Measurements from ENCODE around the gene PINLYP.
"Not testable (repeated sequence)": the region's sequence is repeated elsewhere in the genome, so short reads cannot be mapped to it uniquely, and the experiment has no call there.

PINLYP gene

DNA sequence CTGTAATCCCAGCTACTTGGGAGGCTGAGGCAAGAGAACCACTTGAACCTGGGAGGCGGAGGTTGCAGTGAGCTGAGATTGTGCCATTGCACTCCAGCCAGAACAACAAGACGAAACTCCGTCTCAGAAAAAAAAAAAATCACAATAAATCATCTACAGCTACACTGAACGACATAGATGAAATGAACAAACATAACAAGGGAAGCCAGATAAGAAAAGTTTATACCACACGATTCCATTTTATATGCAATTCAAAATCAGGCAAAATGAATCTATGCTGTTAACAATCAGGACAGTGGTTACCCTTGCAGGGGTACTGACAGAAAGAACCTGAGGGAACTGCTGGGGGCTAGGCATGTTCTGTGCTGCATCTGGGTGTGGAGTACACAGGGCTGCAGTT, 5.9 kb upstream of the PINLYP start:
- H3K27me3 ChIP-seq (ENCODE audit: control insufficient read depth, insufficient read depth, low read length): no peaks in the 10 kb centered on the region
- no peak overlapping the region for H3K4me3 ChIP-seq (ENCODE audit: low read length)
- H3K27ac ChIP-seq (ENCODE audit: low read length): no peak overlapping the region
- no peaks in the 10 kb centered on the region for H3K9me3 ChIP-seq (ENCODE audit: control insufficient read depth, low read depth, low read length)
- peaks cover 2% of the 10 kb centered on the region for H3K4me1 ChIP-seq (ENCODE audit: control insufficient read depth, low read depth, low read length)
- H3K36me3 ChIP-seq (ENCODE audit: control insufficient read depth, low read depth, low read length): no peaks in the 10 kb centered on the region
- no peak overlapping the region for H3K9ac ChIP-seq (ENCODE audit: low read length)

DNA sequence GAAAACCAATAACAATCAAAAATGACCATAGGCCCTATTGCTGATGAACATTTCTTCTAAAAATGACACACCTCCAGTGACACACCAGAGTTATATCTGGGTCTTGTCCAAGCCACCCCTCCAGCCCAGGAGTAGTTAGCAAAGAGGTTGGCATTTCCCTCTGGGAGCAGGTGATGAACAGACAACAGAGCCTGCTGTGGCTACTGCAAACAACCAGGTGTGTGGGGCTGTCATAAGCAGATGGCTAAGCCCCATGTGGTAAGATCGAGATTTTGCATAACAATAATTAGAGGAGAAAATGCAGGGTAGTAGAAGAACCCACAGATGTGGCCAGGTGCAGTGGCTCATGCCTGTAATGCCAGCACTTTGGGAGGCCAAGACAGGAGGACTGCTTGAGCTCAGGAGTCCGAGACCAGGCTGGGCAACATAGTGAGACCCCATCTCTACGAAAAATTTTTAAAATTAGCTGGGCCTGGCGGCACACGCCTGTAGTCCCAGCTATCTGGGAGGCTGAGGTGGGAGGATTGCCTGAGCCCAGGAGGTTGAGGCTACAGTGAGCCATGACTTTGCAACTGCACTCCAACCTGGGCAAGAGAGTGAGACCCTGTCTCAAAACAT, 5.3 kb upstream of the PINLYP start:
- H3K9ac ChIP-seq (ENCODE audit: low read length): no peak overlapping the region
- H3K27ac ChIP-seq (ENCODE audit: low read length): no peak overlapping the region
- H3K4me3 ChIP-seq (ENCODE audit: low read length): no peak overlapping the region
- peaks cover 3% of the 10 kb centered on the region for H3K4me1 ChIP-seq (ENCODE audit: control insufficient read depth, low read depth, low read length)
- no peaks in the 10 kb centered on the region for H3K9me3 ChIP-seq (ENCODE audit: control insufficient read depth, low read depth, low read length)
- no peaks in the 10 kb centered on the region for H3K27me3 ChIP-seq (ENCODE audit: control insufficient read depth, insufficient read depth, low read length)
- no peaks in the 10 kb centered on the region for H3K36me3 ChIP-seq (ENCODE audit: control insufficient read depth, low read depth, low read length)

DNA sequence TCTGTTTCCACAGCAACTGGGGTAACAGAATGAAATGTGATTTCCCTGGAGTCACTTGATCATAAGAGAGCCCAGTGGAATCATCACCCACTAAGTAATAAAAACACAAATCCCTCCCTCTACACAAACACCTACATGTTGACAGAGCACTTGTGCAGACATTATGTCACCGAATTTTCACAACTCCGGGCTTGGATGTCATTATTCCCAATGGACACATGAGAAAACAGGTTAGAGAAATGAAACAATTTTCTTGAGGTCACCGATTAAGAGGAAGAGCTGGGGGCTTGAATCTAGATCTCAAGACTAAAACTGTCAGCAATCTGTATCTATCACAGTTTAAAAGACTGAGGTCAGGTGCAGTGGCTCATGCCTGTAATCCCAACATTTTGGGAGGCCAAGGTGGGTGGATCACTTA, 3.4 kb upstream of the PINLYP start:
- Histone ChIP-seq H3K9me3 (ENCODE audit: control insufficient read depth, low read depth, low read length) (no peaks in the 10 kb centered on the region), H3K36me3 (ENCODE audit: control insufficient read depth, low read depth, low read length) (no peaks in the 10 kb centered on the region), H3K9ac (ENCODE audit: low read length) (no peak overlapping the region), H3K4me1 (ENCODE audit: control insufficient read depth, low read depth, low read length) (peaks cover 9% of the 10 kb centered on the region), H3K27me3 (ENCODE audit: control insufficient read depth, insufficient read depth, low read length) (no peaks in the 10 kb centered on the region), H3K4me3 (ENCODE audit: low read length) (no peak overlapping the region), H3K27ac (ENCODE audit: low read length) (no peak overlapping the region)

DNA sequence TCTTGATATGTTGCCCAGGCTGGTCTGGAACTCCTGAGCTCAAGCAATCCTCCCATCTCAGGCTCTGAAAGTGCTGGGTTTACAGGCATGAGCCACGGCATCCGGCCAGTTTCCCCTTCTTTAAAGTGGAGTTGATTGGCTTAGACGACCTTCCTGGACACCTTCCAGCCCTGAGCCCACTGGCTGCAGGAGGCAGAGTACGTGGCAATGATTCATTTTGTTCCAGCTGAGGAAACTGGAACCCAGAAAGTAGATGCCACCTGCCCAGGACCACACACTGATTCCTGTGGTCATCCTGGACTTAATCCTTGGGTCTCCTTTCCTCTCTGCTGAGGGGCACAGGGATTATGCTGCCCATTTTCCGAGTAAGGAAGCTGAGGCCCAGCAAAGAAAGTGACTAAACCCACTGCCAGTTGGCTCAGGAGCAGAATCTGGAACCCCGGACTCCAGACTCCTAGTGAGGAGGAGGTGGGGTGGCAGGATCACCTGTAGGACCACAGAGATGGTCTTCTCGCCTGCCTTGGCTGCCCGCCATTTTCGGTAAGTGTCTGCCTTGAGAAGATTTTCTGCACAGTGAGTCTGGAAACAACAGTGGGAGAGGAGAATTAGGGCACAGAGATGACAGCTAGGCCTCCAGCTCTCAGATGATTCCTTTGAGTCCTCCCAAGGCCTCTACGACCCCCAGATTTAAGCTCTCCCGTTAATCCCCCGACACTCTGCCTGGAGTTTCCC, 1.0 kb upstream of the PINLYP start:
- no peaks in the 10 kb centered on the region for H3K36me3 ChIP-seq (ENCODE audit: control insufficient read depth, low read depth, low read length)
- peak overlapping the region; percentile 95 for H3K9ac ChIP-seq (ENCODE audit: low read length)
- H3K4me1 ChIP-seq (ENCODE audit: control insufficient read depth, low read depth, low read length): peaks cover 9% of the 10 kb centered on the region
- no peaks in the 10 kb centered on the region for H3K27me3 ChIP-seq (ENCODE audit: control insufficient read depth, insufficient read depth, low read length)
- peak overlapping the region; percentile 99 for H3K4me3 ChIP-seq (ENCODE audit: low read length)
- H3K9me3 ChIP-seq (ENCODE audit: control insufficient read depth, low read depth, low read length): no peaks in the 10 kb centered on the region
- peak overlapping the region; percentile 82 for H3K27ac ChIP-seq (ENCODE audit: low read length)

DNA sequence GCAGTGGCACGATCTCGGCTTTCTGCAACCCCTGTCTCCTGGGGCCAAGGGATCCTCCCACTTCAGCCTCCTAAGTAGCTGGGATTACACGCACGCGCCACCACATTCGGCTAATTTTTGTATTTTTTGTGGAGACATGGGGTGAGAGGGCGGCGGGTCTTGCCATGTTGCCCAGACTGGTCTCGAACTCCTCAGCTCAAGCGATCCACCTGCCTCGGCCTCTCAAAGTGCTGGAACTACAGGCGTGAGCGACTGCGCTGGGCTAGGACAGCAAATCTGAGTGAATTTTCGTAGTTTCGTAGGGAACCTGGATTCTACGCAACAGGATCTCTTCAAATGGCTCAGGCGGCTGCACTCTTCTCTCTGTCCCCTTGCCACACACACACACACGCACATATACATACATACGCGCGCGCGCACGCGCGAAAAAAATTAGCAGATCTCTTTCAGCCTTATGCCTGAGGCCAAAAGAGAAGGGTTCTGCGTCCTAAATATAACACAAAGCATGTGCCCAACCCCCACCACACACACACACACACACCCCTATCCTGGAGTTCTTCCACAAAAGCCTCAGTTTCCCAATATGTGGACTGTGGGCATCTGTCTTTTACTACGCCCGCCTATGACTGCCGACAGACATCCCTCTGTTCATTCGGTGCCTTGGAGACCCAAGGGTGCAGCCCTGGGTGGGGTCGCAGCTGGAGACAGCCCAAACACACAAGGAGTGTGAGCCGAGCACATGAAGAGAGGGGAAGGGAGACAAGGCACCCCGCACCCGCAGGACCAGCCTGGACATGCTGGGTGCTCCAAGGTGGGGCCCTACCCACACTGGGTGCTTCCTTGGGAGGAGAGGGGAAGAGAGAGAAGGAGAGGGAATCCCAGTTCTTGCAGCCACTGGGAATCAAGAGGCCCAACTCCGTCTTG, 616 bp downstream of the PINLYP start:
- Histone ChIP-seq H3K4me1 (ENCODE audit: control insufficient read depth, low read depth, low read length) (peaks cover 12% of the 10 kb centered on the region), H3K27ac (ENCODE audit: low read length) (peak overlapping the region; percentile 86), H3K4me3 (ENCODE audit: low read length) (peak overlapping the region; percentile 52)

DNA sequence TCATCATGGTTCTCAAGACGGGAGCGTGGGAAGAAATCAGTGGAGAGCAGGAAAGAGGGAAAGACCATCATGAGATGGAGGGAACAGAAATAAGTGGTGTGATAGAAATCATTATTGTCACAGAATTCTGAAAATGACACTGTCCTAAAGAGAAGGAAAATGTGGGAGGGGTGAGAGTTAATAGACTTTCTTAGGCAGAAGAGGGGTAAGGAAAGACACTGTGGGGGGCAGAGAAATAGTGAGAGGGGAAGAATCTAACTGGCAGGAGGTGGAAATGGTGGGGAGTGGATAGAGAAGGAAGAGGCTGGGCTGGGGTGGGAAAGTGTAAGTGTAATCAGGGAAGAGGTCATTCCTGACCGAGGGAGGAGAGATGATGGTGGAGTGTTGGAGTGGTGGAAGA, 3.2 kb downstream of the PINLYP start:
- H3K27me3 ChIP-seq (ENCODE audit: control insufficient read depth, insufficient read depth, low read length): no peaks in the 10 kb centered on the region
- no peaks in the 10 kb centered on the region for H3K9me3 ChIP-seq (ENCODE audit: control insufficient read depth, low read depth, low read length)
- no peak overlapping the region for H3K4me3 ChIP-seq (ENCODE audit: low read length)
- no peak overlapping the region for H3K27ac ChIP-seq (ENCODE audit: low read length)
- no peaks in the 10 kb centered on the region for H3K36me3 ChIP-seq (ENCODE audit: control insufficient read depth, low read depth, low read length)
- no peak overlapping the region for H3K9ac ChIP-seq (ENCODE audit: low read length)
- H3K4me1 ChIP-seq (ENCODE audit: control insufficient read depth, low read depth, low read length): peaks cover 16% of the 10 kb centered on the region

More for the DNA sequence above, 616 bp downstream of the PINLYP start:
- Histone ChIP-seq H3K9me3 (ENCODE audit: control insufficient read depth, low read depth, low read length) (no peaks in the 10 kb centered on the region), H3K36me3 (ENCODE audit: control insufficient read depth, low read depth, low read length) (no peaks in the 10 kb centered on the region), H3K27me3 (ENCODE audit: control insufficient read depth, insufficient read depth, low read length) (no peaks in the 10 kb centered on the region), H3K9ac (ENCODE audit: low read length) (peak overlapping the region; percentile 69)

DNA sequence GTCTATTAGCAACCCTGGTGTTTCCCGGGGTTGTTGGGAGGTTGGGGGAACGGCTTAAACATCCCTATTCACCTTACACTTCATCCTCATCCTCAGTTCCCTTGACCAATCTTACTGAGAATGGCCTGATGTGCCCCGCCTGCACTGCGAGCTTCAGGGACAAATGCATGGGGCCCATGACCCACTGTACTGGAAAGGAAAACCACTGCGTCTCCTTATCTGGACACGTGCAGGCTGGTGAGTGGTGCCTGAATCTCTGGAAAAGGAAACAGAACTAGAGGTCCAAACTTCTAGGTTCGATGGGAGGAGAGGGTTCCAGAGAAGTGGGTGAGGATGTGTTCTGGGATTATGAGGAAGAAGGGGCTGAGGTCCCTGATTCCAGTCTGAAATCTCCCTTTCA, 5.9 kb downstream of the PINLYP start:
- H3K9me3 ChIP-seq (ENCODE audit: control insufficient read depth, low read depth, low read length): no peaks in the 10 kb centered on the region
- H3K36me3 ChIP-seq (ENCODE audit: control insufficient read depth, low read depth, low read length): no peaks in the 10 kb centered on the region
- H3K9ac ChIP-seq (ENCODE audit: low read length): peak overlapping the region; percentile 90
- no peak overlapping the region for H3K27ac ChIP-seq (ENCODE audit: low read length)
- H3K4me1 ChIP-seq (ENCODE audit: control insufficient read depth, low read depth, low read length): peaks cover 8% of the 10 kb centered on the region
- peak overlapping the region; percentile 95 for H3K4me3 ChIP-seq (ENCODE audit: low read length)
- H3K27me3 ChIP-seq (ENCODE audit: control insufficient read depth, insufficient read depth, low read length): no peaks in the 10 kb centered on the region

DNA sequence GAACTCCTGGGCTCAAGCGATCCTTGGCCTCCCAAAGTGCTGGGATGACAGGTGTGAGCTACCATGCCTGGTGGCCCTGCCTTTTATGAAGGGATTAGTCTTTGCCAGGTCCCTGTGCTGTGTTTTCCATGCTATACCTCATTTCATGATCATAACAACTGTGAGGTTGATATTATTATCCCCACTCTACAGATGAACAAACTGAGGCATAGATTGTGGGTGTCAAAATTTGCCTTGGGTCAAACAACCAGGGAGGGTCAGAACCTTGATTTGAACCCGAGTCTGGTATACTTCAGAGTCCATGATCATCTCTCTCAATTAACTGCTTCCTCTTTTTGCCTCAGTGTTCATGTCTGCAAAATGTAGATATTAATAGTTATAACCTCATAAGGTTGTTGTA, 6.9 kb downstream of the PINLYP start:
- Histone ChIP-seq H3K36me3 (ENCODE audit: control insufficient read depth, low read depth, low read length) (no peaks in the 10 kb centered on the region), H3K27ac (ENCODE audit: low read length) (no peak overlapping the region), H3K4me1 (ENCODE audit: control insufficient read depth, low read depth, low read length) (peaks cover 7% of the 10 kb centered on the region), H3K9me3 (ENCODE audit: control insufficient read depth, low read depth, low read length) (no peaks in the 10 kb centered on the region), H3K9ac (ENCODE audit: low read length) (no peak overlapping the region), H3K27me3 (ENCODE audit: control insufficient read depth, insufficient read depth, low read length) (no peaks in the 10 kb centered on the region), H3K4me3 (ENCODE audit: low read length) (no peak overlapping the region)

DNA sequence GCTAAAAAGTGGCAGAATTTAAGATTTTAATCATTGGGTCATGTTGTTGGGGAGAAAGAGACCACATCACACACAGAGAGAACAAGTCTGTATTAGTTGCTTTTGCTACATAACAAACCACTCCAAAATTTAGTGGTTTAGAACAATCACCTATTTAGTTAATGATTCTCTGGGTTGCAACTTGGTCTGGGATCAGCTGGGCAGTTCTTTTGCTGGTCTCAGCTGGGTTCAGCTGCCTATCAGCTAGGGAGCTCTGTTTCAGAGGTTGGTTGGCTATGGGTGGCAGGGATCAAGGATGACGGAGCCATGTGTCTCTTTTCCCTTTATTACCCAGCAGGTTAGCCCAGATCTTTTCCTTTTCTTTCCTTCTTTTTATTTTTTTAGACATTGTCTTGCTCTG, 8.9 kb downstream of the PINLYP start:
- no peak overlapping the region for H3K27ac ChIP-seq (ENCODE audit: low read length)
- no peak overlapping the region for H3K4me3 ChIP-seq (ENCODE audit: low read length)
- peaks cover 4% of the 10 kb centered on the region for H3K36me3 ChIP-seq (ENCODE audit: control insufficient read depth, low read depth, low read length)
- H3K9me3 ChIP-seq (ENCODE audit: control insufficient read depth, low read depth, low read length): no peaks in the 10 kb centered on the region
- H3K9ac ChIP-seq (ENCODE audit: low read length): no peak overlapping the region
- H3K4me1 ChIP-seq (ENCODE audit: control insufficient read depth, low read depth, low read length): peaks cover 7% of the 10 kb centered on the region
- no peaks in the 10 kb centered on the region for H3K27me3 ChIP-seq (ENCODE audit: control insufficient read depth, insufficient read depth, low read length)

DNA sequence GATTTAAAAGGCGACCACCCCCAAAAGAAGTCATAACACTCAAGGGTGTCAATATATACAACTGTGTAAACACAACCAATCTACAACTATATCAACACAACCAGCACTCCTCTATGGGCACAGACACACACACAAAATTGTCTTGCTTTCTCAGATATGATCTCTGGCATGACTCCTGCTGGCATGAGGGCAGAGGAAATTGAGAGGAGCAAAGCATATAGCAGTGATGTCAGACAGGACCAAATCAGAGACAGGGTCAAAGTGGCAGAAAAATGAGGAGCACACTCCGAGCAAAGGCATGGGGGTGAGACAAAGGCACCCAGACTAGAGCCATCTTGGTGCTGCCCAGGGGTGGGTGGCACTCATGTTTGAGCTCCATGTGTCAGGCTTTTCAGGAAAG, 10.7 kb downstream of the PINLYP start:
- no peak overlapping the region for H3K9ac ChIP-seq (ENCODE audit: low read length)
- H3K36me3 ChIP-seq (ENCODE audit: control insufficient read depth, low read depth, low read length): peaks cover 8% of the 10 kb centered on the region
- H3K9me3 ChIP-seq (ENCODE audit: control insufficient read depth, low read depth, low read length): no peaks in the 10 kb centered on the region
- H3K27ac ChIP-seq (ENCODE audit: low read length): no peak overlapping the region
- H3K27me3 ChIP-seq (ENCODE audit: control insufficient read depth, insufficient read depth, low read length): no peaks in the 10 kb centered on the region
- H3K4me3 ChIP-seq (ENCODE audit: low read length): no peak overlapping the region
- H3K4me1 ChIP-seq (ENCODE audit: control insufficient read depth, low read depth, low read length): peaks cover 3% of the 10 kb centered on the region

DNA sequence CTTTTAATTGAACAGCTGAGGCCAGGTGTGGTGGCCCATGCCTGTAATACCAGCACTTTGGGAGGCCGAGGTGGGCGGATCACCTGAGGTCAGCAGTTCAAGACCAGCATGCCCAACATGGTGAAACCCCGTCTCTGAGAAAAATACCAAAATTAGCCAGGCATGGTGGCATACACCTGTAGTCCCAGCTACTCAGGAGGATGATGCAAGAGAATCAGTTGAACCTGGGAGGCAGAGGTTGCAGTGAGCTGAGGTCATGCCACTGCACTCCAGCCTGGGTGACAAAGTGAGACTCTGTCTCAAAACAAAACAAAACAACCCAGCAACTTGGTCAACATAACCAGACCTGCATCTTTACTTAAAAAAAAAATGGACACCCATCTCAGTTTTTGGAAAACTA, 11.4 kb downstream of the PINLYP start:
- H3K27me3 ChIP-seq (ENCODE audit: control insufficient read depth, insufficient read depth, low read length); H3K36me3 ChIP-seq (ENCODE audit: control insufficient read depth, low read depth, low read length); H3K9ac ChIP-seq (ENCODE audit: low read length); H3K27ac ChIP-seq (ENCODE audit: low read length); H3K4me1 ChIP-seq (ENCODE audit: control insufficient read depth, low read depth, low read length); H3K4me3 ChIP-seq (ENCODE audit: low read length); H3K9me3 ChIP-seq (ENCODE audit: control insufficient read depth, low read depth, low read length): not testable (repeated sequence)

All from iPS-18a (cell line).